PC-3 (cell line): ENCODE data around the gene MAGEC3. TPM values are rescaled to one million over a fixed set of nuclear protein-coding genes. Genes with fewer than 3 reads are reported as not detected.

ENCODE experiments used
- total RNA-seq: library from RNA; depleted of rRNA; stranded (reverse); fragments of >200 nt; gene quantifications from 2 replicates; pipeline ENCODE4 v1.2.3, GENCODE V29; 2014; rRNA removed

MAGEC3 gene
- total RNA-seq, 1 experiment from 2014 or later: not detected

Other genes with a start within 250 kb of the MAGEC3 start
- gene SPANXA2, start 248.6 kb upstream of the MAGEC3 start, total RNA-seq: not detected in 2 replicates
- gene SPANXD, start 139.6 kb upstream of the MAGEC3 start, total RNA-seq: not detected in 2 replicates
- gene MAGEC1, start 65.6 kb downstream of the MAGEC3 start, total RNA-seq: not detected in 2 replicates